Type B pancreatic cell (in vitro differentiated cells): Measurements from ENCODE around the gene PFKP. TPM values are rescaled to one million over a fixed set of nuclear protein-coding genes. Genes with fewer than 3 reads are reported as not detected.

ENCODE experiments used
- DNase-seq: peaks from one replicate; pipeline ENCODE4 v3.0.0; 2021; ENCODE audit warnings: mixed read lengths; ENCODE audit not compliant: unreplicated experiment; ENCODE audit errors: extremely low spot score
- H3K27ac Mint-ChIP-seq: 2 replicates; pipeline ENCODE4 v1.8.0; 2021; ENCODE audit warnings: mild to moderate bottlenecking, mixed read lengths
- H3K27me3 Mint-ChIP-seq: 2 replicates; pipeline ENCODE4 v1.8.0; 2021; ENCODE audit warnings: mixed read lengths
- H3K36me3 Mint-ChIP-seq: 2 replicates; pipeline ENCODE4 v1.8.0; 2021; ENCODE audit warnings: mixed read lengths
- H3K4me1 Mint-ChIP-seq: one replicate; pipeline ENCODE4 v1.8.0; 2021; ENCODE audit warnings: mixed read lengths; ENCODE audit not compliant: unreplicated experiment
- H3K4me3 Mint-ChIP-seq: 2 replicates; pipeline ENCODE4 v1.8.0; 2021; ENCODE audit warnings: mild to moderate bottlenecking, mixed read lengths
- H3K9me3 Mint-ChIP-seq: 2 replicates; pipeline ENCODE4 v1.8.0; 2021; ENCODE audit warnings: mixed read lengths
- total RNA-seq: library from RNA; stranded (reverse); gene quantifications from 2 replicates; pipeline ENCODE4 v1.2.1, GENCODE V29; 2021; ENCODE audit warnings: low replicate concordance
- TF ChIP-seq, protein P1 (sequence below): fragments of 200-600 bp; sonication (generic); conservative IDR thresholded peaks from 2 replicates; pipeline ENCODE4 v1.5.0; 2021; ENCODE audit warnings: antibody characterized with exemption, mild to moderate bottlenecking

The PFKP gene
- total RNA-seq, 1 donor from 2014 or later, result 48.8 TPM

DNA sequence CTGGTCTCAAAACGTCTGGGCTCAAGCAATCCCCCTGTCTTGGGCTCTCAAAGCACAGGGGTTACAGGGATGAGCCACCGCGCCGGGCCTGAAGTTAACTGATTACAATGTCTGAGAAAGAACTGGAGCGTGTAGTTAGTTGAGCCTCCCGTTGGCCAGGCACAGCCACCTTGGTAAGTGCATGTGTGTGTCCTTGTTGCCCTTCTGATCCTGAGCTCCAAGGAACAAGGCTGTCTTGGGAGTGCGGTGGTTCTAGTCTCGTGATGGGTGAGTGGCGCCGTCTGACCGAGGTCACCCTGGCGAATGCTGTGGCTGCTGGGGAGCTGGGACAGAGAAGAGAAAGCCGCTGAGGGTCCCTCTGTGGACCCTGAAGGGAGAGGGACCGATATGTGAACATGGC, 54.7 kb downstream of the PFKP start:
- Mint-ChIP-seq H3K4me1 (peaks cover 12% of the 10 kb centered on the region), H3K4me3 (no peak overlapping the region), H3K27ac (no peak overlapping the region), H3K27me3 (no peaks in the 10 kb centered on the region), H3K9me3 (no peaks in the 10 kb centered on the region), H3K36me3 (peaks cover 18% of the 10 kb centered on the region)
- no peak for DNase-seq
- TF ChIP-seq, protein P1, sequence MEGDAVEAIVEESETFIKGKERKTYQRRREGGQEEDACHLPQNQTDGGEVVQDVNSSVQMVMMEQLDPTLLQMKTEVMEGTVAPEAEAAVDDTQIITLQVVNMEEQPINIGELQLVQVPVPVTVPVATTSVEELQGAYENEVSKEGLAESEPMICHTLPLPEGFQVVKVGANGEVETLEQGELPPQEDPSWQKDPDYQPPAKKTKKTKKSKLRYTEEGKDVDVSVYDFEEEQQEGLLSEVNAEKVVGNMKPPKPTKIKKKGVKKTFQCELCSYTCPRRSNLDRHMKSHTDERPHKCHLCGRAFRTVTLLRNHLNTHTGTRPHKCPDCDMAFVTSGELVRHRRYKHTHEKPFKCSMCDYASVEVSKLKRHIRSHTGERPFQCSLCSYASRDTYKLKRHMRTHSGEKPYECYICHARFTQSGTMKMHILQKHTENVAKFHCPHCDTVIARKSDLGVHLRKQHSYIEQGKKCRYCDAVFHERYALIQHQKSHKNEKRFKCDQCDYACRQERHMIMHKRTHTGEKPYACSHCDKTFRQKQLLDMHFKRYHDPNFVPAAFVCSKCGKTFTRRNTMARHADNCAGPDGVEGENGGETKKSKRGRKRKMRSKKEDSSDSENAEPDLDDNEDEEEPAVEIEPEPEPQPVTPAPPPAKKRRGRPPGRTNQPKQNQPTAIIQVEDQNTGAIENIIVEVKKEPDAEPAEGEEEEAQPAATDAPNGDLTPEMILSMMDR, result no peak

GRCh38 chr10:3122486-3123205, 55.3 kb downstream of the PFKP start:
- H3K4me1 Mint-ChIP-seq, result peaks cover 15% of the 10 kb centered on the region
- no peak for DNase-seq
- TF ChIP-seq, protein P1, result no peak
- peaks cover 17% of the 10 kb centered on the region for H3K36me3 Mint-ChIP-seq
- H3K4me3 Mint-ChIP-seq, result no peak overlapping the region
- no peaks in the 10 kb centered on the region for H3K9me3 Mint-ChIP-seq
- H3K27ac Mint-ChIP-seq, result no peak overlapping the region
- no peaks in the 10 kb centered on the region for H3K27me3 Mint-ChIP-seq

GRCh38 chr10:3123571-3124411, 56.4 kb downstream of the PFKP start:
- H3K4me1 Mint-ChIP-seq, result peaks cover 18% of the 10 kb centered on the region
- peaks cover 9% of the 10 kb centered on the region for H3K36me3 Mint-ChIP-seq
- H3K27ac Mint-ChIP-seq, result no peak overlapping the region
- H3K4me3 Mint-ChIP-seq, result no peak overlapping the region
- no peaks in the 10 kb centered on the region for H3K9me3 Mint-ChIP-seq
- no peaks in the 10 kb centered on the region for H3K27me3 Mint-ChIP-seq
- DNase-seq, result no peak
- TF ChIP-seq, protein P1, result no peak

- H3K27me3 Mint-ChIP-seq, result no peaks in the 10 kb centered on the region
- H3K9me3 Mint-ChIP-seq, result no peaks in the 10 kb centered on the region
- no peak for DNase-seq
- TF ChIP-seq, protein P1, result no peak
- peaks cover 12% of the 10 kb centered on the region for H3K36me3 Mint-ChIP-seq
- H3K4me3 Mint-ChIP-seq, result no peak overlapping the region
- peaks cover 18% of the 10 kb centered on the region for H3K4me1 Mint-ChIP-seq
- H3K27ac Mint-ChIP-seq, result no peak overlapping the region
Measured at GRCh38 chr10:3124412-3125175, 57.2 kb downstream of the PFKP start.

- H3K9me3 Mint-ChIP-seq, result no peaks in the 10 kb centered on the region
- TF ChIP-seq, protein P1, result no peak
Measured at GRCh38 chr10:3125527-3126170, 58.3 kb downstream of the PFKP start.

More at GRCh38 chr10:3125527-3126170, 58.3 kb downstream of the PFKP start:
- peaks cover 18% of the 10 kb centered on the region for H3K4me1 Mint-ChIP-seq
- no peak overlapping the region for H3K27ac Mint-ChIP-seq
- no peak for DNase-seq
- no peaks in the 10 kb centered on the region for H3K27me3 Mint-ChIP-seq
- peaks cover 17% of the 10 kb centered on the region for H3K36me3 Mint-ChIP-seq
- no peak overlapping the region for H3K4me3 Mint-ChIP-seq
